GM08714 (cell line): ENCODE results near the gene PIGC.

Experiments used
- H3K4me3 ChIP-seq: fragments of 200-500 bp; sonication (Bioruptor generic); 2 replicates; pipeline ENCODE4 v1.5.1; 2014; ENCODE audit warnings: mild to moderate bottlenecking, low read length, inconsistent platforms
- ZNF274 ChIP-seq: IDR thresholded peaks from 2 replicates; pipeline ENCODE4 v1.6.1; 2012; ENCODE audit warnings: mild to moderate bottlenecking, low read depth, low read length

PIGC gene

DNA sequence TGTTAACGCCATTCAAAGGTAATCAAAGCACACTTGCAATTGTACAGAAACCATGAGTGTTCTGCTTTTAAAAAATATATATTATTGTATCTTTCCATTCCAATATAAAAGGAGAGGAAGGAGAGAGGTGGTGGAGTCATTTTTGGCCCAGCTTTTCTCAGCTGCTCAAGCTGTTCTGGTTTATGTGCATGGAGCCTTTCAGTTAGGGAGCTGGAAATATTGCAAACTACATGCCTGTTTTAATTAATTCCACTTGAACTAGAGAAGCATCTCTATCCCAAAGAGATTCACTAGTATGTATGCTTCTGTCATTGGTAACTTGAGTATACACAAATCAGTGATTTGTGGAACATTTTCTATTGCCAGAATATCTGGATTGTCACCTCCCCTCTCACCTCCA is 51.9 kb downstream of the PIGC start:
- no peak for TF ChIP-seq ZNF274
- no peak overlapping the region; the same call in 1 of the 2 replicates for H3K4me3 ChIP-seq
